ENCODE measurements around the gene MRPL12. TPM values are rescaled to one million over a fixed set of nuclear protein-coding genes. Genes with fewer than 3 reads are reported as not detected.
A peak's percentile ranks its signal among the peaks of the same experiment; 100 is the strongest.

MRPL12 gene
- total and polyA plus RNA-seq, 2 donors (not counting 1 experiment from before 2014, with no cell fraction given), result 11.2 to 46.8 TPM

GRCh38 chr17:81713004-81713555 is 9.9 kb downstream of the MRPL12 start:
- Histone ChIP-seq H2AFZ (ENCODE audit: low read length) (no peak overlapping the region), H3K4me3 (replicated peaks in 1 of 4; ENCODE audit: control extremely low read depth in 1 of 4, insufficient read depth in 1 of 4, low read depth in 3 of 4, low read length in 4 of 4) (peak overlapping the region; percentile 36 to 66 (median 63)), H3K36me3 (ENCODE audit: control insufficient read depth, insufficient read depth, low read length) (peaks cover 4% of the 10 kb centered on the region), H3K27me3 (ENCODE audit: control insufficient read depth, insufficient read depth, low read length) (no peaks in the 10 kb centered on the region), H3K79me2 (ENCODE audit: control insufficient read depth, insufficient read depth, low read length) (peaks cover 7% of the 10 kb centered on the region), H3K27ac (ENCODE audit: insufficient read depth, low read length) (no peak overlapping the region), H3K4me1 (ENCODE audit: control insufficient read depth, extremely low read depth, insufficient read depth, low read length) (peaks cover 20% of the 10 kb centered on the region), H3K9me3 (ENCODE audit: control insufficient read depth, insufficient read depth, low read depth, low read length) (no peaks in the 10 kb centered on the region), H4K20me1 (ENCODE audit: control insufficient read depth, extremely low read depth, insufficient read depth, low read length) (no peaks in the 10 kb centered on the region), H3K4me2 (ENCODE audit: extremely low read depth, insufficient read depth, low read length) (peak overlapping the region; percentile 93), H3K9ac (ENCODE audit: insufficient read depth, low read length) (no peak overlapping the region)
- no peak for DNase-seq (ENCODE audit: low read depth in 2 of 2)
- TF ChIP-seq CTCF (conservative IDR thresholded peaks at IDR 0.05 in 1 of 2, IDR thresholded peaks at IDR 0.05 in 1 of 2; ENCODE audit: low read depth in 1 of 2, low read length in 2 of 2) (no peak), EZH2 (IDR thresholded peaks at IDR 0.05; ENCODE audit: low read length, missing control alignments) (no peak)

GRCh38 chr17:81713556-81714411 is 10.6 kb downstream of the MRPL12 start:
- Histone ChIP-seq H3K4me1 (ENCODE audit: control insufficient read depth, extremely low read depth, insufficient read depth, low read length) (peaks cover 20% of the 10 kb centered on the region), H4K20me1 (ENCODE audit: control insufficient read depth, extremely low read depth, insufficient read depth, low read length) (no peaks in the 10 kb centered on the region), H3K4me2 (ENCODE audit: extremely low read depth, insufficient read depth, low read length) (peak overlapping the region; percentile 93), H2AFZ (ENCODE audit: low read length) (no peak overlapping the region), H3K79me2 (ENCODE audit: control insufficient read depth, insufficient read depth, low read length) (peaks cover 7% of the 10 kb centered on the region), H3K9me3 (ENCODE audit: control insufficient read depth, insufficient read depth, low read depth, low read length) (no peaks in the 10 kb centered on the region), H3K27ac (ENCODE audit: insufficient read depth, low read length) (no peak overlapping the region), H3K4me3 (replicated peaks in 1 of 4; ENCODE audit: control extremely low read depth in 1 of 4, insufficient read depth in 1 of 4, low read depth in 3 of 4, low read length in 4 of 4) (peak overlapping the region in 2 of 4 experiments; percentile 36 to 66), H3K27me3 (ENCODE audit: control insufficient read depth, insufficient read depth, low read length) (no peaks in the 10 kb centered on the region), H3K36me3 (ENCODE audit: control insufficient read depth, insufficient read depth, low read length) (peaks cover under 1% of the 10 kb centered on the region), H3K9ac (ENCODE audit: insufficient read depth, low read length) (no peak overlapping the region)
- DNase-seq (ENCODE audit: low read depth in 2 of 2), result no peak
- no peak for TF ChIP-seq CTCF (conservative IDR thresholded peaks at IDR 0.05 in 1 of 2, IDR thresholded peaks at IDR 0.05 in 1 of 2; ENCODE audit: low read depth in 1 of 2, low read length in 2 of 2)
- no peak for TF ChIP-seq EZH2 (IDR thresholded peaks at IDR 0.05; ENCODE audit: low read length, missing control alignments)

- DNase-seq (ENCODE audit: low read depth in 2 of 2), result no peak
- peaks cover 7% of the 10 kb centered on the region for H3K79me2 ChIP-seq (ENCODE audit: control insufficient read depth, insufficient read depth, low read length)
- H3K27ac ChIP-seq (ENCODE audit: insufficient read depth, low read length), result no peak overlapping the region
- no peaks in the 10 kb centered on the region for H3K9me3 ChIP-seq (ENCODE audit: control insufficient read depth, insufficient read depth, low read depth, low read length)
- no peak overlapping the region for H2AFZ ChIP-seq (ENCODE audit: low read length)
- no peak overlapping the region for H3K9ac ChIP-seq (ENCODE audit: insufficient read depth, low read length)
- H3K4me2 ChIP-seq (ENCODE audit: extremely low read depth, insufficient read depth, low read length), result no peak overlapping the region
- H3K4me3 ChIP-seq (replicated peaks in 1 of 4; ENCODE audit: control extremely low read depth in 1 of 4, insufficient read depth in 1 of 4, low read depth in 3 of 4, low read length in 4 of 4), result no peak overlapping the region
- H3K36me3 ChIP-seq (ENCODE audit: control insufficient read depth, insufficient read depth, low read length), result peaks cover 3% of the 10 kb centered on the region
- TF ChIP-seq EZH2 (IDR thresholded peaks at IDR 0.05; ENCODE audit: low read length, missing control alignments) (no peak), CTCF (conservative IDR thresholded peaks at IDR 0.05 in 1 of 2, IDR thresholded peaks at IDR 0.05 in 1 of 2; ENCODE audit: low read depth in 1 of 2, low read length in 2 of 2) (no peak)
- H3K27me3 ChIP-seq (ENCODE audit: control insufficient read depth, insufficient read depth, low read length), result no peaks in the 10 kb centered on the region
- peaks cover 20% of the 10 kb centered on the region for H3K4me1 ChIP-seq (ENCODE audit: control insufficient read depth, extremely low read depth, insufficient read depth, low read length)
- H4K20me1 ChIP-seq (ENCODE audit: control insufficient read depth, extremely low read depth, insufficient read depth, low read length), result no peaks in the 10 kb centered on the region
These were observed 11.4 kb downstream of the MRPL12 start for GRCh38 chr17:81714412-81715106.
